Smooth muscle cell of the brain vasculature (primary cell): ENCODE data around the gene CCDC158.
"Not testable (repeated sequence)": the region's sequence is repeated elsewhere in the genome, so short reads cannot be mapped to it uniquely, and the experiment has no call there.

Source experiments
- DNase-seq: peaks from one replicate; pipeline ENCODE4 v3.0.0-alpha.2; 2012; ENCODE audit warnings: low read depth, low spot score

Gene CCDC158

DNA sequence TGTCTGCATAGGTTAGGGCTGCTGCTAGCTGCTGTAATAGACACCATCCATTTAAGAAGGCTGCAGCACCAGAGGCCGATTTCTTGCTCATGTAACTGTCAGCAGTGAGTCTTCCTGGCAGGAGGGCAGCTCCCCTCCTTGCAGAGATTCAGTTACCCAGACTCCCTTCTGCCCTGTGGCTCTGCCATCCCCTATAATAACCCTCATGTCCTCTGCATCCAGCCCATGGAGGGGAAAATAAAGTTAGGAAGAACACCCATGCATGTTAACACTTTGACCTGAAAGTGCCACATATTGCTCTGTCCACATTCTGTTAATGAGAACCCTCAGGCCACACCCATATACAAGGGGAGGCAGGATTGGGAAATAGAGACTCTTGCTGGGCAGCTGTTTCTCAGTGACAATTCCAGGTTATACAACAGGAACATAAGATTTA is 109.0 kb downstream of the CCDC158 start:
- DNase-seq, result no peak

DNA sequence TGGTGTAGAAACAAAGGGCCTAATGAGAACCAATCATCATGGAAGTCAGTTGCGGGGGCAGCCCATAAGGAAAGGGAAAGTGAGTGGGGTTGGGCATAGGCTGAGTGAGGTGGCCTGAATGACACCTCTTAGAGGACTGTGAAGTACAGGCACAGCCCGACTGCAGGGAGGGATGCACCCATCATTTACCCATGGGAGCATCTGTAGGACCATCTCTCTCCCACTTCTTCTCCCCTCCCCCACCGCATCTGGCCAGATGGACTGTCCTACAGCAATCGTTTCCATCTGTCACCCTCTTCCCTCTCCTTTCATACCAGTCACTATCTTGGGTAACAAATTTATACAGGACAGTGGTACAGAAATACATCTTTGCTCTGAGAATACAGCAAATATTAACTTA is 110.3 kb downstream of the CCDC158 start:
- no peak for DNase-seq

DNA sequence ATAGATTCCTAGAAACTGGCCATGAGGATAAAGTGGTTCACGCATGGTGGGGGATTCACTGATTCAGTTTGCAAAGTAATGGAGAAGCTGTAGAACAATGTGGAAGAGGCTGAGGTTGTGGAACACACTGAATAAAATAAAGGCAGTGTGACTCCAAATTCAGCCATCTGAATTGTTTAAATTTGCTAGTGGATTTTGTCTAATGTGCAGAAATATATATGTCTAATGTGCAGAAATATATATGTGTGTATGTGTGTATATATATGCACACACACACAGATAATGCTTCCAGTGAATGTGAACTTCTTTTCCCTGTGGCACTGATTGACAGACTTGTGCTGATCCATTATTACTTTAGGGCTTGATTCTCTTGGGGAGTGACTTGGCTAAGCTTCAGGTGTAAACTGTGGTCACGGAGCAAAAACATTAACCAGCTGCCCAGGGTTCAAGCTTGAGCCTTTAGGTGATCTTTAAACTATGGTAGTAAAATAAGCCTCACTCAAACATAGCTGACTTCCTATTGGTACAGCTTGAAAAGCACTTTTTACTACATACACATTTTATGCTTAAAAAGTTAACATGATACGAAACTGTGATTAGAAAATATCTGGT is 110.9 kb downstream of the CCDC158 start:
- DNase-seq, result no peak

DNA sequence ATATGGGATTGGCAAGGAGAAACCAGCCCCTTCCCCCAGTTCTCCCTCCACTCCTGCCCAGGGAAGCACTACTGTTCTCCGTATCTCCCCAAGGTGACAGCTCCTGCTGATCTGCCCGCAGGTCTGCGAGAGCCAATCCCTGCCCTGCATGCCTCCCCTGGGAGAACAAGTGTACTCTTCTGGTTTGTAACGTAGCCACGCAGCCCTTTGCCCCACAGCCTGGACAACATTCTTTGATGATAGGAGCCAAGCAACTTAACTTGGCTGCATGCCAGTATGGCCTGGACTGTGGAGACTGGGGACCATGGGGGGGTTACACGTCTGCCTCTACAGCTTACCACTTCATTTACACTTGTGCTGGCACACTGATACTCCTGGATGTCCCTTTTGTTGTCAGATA is 112.4 kb downstream of the CCDC158 start:
- no peak for DNase-seq

DNA sequence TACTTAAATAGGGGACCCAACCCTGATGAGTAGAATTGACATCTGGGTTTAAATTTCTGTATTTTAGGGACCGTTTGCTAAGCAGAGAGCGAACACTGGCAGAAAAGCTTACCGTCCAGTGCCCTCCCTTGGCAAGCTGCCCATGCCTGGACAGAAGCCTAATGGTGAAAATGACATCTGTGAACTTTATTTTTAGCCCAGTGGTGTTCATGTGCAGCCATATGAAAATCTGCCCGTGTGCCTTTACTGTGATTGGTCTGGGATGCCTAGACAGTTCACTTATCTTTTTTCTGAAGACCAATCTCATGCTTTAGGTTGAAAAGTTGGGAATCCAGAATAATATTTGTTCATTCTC is 113.3 kb downstream of the CCDC158 start:
- DNase-seq, result no peak

DNA sequence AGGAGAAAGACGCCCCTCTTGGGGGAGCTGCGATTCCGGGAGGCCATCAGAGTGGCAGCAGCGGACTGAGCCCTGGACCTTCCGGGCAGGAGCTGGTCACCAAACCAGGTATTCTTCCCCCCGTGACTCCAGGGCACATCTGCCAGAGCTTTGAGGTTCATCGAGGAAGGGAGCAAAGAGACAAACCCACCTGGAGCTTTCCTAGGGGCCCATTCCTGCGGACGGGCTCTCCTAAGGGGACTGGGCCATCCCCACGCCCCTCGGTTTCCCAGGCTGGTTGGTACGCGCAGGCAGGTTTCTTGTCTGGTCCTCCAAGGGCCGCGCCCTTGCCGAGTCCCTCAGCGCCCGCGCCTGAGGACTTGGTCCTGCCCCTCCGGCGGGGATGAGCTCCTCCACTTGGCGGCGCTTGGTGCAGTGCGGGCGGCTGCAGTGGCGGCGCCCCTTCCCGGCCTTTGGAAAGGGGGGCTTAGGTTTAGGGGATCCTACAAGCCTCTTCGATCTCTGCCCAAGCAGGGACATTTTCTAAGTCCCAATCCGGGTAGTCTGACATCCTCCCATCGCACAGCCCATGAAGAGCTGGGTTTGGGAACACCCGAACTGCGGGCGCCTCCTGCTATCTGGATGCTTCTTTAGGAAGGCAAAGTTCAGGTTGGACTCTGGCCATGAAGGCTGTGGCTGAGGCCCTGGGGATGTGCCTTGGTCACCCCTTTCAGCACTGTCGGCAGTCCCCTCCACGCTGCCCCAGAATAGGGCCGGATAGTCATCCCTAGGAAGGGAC is 113.9 kb downstream of the CCDC158 start:
- DNase-seq, result no peak

DNA sequence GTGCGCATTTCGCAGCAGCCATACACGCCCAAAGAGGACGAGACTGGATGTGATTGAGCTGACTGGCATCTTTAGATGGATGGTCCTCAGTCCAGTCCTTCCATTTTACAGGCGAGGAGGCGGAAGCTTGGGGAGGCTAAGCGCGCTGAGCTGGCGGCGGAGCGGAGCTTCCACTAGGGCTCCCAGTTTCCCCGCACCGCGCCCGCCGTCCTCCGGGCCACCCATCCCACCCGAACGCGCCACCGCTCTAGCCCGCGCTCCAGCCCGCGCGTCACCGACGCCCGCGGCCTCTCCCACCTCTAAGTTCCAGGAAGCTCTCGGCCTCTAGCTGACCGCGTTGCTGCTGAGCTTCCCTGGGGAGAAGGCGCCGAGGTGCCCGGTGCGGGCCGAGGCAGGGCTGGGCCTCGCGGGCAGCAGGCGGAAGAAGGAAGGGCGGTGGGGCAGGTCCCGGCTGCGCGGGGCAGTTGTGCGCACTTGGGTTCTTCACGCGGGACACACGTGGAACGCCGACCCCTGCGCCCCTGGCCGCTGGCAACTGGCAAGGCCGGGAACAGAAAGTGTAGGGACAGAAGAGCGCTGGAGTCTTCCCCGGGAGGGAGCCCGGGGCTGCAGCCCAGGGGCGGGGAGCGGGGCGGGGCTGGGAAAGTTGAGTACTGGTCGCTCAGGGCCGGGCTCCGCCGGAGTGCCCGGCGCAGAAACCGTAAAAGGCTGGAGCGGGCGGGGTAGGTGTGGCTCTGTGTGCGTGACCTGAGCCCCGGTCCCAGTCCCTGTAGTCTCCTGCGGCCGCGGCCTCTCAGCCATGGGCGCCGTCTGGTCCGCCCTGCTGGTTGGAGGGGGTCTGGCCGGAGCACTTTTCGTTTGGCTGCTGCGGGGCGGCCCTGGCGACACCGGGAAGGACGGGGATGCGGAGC is 114.7 kb downstream of the CCDC158 start, which contains the start of gene STBD1:
Gene STBD1 (plus strand): TSS at position 763 of the 911 bp plus-strand sequence. CDS start 37 bp downstream, at position 800.
- DNase-seq, result no peak

DNA sequence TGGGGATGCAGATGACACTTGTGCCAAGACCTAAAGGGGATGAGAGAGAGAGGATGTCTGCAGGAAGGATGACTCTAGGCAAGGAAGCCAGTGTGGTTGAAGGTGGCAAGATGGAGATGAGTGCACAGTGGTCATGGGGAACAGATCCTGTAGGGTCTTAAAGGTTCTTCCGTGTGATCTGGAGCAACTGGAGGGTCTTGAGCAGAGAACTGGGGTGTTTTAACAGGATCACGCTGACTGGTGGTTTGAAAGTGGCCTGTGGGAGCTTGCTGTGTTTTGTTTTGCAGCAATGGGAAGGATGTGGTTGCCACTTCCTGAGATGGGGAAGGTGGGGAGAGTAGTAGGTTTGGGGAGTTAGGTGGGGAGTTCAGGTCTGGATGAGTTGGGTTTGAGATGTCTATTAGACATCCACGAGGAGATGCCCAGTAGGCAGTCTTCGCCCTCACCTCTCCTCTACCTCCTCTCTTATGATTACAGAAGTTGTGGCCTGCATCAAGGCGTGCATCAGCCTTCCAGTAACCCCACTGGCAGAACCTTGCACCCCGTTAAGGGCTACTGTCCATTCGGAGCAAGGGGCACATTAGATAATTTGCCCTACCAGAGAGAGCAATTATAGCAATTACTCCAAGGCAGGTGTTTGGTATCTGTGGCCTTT is 115.8 kb downstream of the CCDC158 start:
- DNase-seq, result no peak

DNA sequence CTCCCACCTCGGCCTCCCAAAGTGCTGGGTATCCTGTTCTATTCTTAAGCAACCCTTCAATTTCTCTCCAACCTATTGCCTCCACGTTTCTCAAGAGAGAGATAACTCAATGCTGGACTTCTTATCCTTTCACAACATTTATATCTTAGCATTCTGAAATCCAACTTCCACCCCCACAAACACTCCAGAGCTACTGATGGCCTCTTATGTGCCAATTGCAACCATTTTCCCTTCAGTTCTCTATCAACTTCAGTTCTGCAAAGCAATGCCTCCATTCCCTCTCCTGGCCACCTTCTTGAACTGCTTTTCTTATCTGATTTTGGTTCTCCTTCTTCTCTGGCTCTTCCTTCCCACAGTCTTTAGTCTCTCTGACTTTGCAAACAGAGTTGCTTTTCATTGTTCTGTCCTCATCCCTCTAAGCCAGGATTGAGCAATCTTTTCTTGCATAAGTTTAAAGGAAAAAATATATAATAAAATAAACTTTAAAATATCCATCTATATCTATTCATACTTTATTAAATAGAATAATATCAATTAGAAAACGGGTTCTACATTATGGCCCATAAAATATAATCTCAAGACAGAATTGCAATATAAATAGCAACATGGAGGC is 118.0 kb downstream of the CCDC158 start:
- no peak for DNase-seq

DNA sequence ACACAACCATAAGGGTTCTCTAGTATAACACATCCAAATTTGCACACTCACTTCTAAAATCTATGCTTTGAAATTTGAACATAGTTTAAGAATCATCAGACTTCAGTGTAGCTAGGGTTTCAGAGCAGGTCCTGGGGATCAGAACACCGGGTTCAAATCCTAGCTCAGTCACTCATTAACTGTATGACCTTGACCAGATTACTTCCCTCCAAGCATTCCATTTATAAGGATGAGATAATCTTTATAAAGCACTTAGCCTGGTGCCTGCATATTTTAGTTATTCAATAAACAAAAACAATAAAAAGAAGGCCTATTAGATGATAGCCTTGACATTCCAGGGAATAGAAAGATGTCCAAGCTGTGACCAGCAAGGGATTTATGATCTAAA is 119.2 kb downstream of the CCDC158 start:
- no peak for DNase-seq

DNA sequence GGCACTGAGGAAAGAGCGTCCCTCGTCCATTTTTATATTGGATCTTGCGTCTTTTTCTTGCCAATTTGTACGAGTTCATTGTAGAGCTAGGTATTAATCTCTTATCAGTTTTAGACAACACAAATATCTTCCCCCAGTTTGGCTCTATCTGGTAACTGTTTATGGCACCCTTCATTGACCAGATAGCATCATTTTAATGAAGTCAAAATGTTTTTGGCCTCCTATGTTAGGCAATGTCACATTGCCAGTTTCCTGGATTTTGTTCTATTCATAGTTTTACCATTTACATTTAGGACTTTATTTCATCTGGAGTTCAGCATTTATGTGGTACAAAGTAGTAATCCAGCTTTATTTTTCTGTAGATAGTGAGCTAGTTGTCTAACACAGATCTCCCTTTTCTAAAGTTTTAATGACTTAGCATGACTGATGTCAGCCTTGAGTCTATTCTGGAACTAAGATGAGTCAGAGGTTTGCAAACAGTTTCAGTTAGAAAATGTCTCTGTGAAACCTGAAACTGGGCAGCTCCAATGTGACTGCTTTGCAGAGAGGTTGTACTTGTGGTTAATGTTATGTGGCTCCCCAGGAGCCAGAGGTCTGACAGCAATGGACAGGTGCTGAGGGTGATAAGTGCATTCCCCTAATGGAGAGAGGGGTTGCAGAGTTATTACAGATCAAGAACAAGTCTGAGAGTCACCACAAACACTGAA is 119.7 kb downstream of the CCDC158 start:
- DNase-seq, result peak; percentile 45

DNA sequence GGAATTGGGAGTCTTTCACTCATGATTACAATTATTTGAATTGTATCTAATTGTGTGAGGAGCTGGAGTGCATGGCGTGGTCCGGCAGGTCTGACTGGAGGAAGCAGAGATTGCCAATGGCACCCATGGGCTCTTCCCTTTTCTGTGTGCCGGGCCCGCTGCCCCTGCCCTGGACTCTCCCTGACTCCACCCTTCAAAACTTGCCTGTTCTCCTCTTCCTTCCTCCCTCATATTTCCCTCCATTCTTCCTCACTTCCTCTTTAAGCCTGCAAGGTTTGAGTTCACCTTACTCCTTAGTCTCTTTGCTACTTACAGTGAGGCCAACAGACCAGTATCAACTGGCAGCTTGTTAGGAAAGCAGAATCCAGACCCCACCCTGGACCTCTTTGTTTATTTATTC is 120.9 kb downstream of the CCDC158 start:
- DNase-seq, result no peak

DNA sequence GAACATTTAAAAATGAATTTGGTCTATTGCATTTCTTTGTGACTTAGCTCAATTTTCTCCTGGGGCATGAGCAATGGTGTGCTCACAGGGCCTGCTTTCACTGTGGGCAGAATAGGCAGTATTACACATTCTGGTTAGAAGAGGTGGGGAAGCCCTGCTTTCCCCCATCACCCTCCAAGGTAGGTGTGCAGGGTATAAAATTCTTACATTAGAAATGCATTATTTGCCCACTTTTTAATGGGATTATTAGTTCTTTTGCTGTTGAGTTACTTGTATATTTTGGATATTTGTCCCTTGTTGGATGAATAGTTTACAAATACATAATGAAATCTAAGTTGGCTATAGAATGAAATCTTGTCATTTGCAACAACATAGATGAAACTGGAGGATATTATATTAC is 122.7 kb downstream of the CCDC158 start:
- DNase-seq, result no peak

DNA sequence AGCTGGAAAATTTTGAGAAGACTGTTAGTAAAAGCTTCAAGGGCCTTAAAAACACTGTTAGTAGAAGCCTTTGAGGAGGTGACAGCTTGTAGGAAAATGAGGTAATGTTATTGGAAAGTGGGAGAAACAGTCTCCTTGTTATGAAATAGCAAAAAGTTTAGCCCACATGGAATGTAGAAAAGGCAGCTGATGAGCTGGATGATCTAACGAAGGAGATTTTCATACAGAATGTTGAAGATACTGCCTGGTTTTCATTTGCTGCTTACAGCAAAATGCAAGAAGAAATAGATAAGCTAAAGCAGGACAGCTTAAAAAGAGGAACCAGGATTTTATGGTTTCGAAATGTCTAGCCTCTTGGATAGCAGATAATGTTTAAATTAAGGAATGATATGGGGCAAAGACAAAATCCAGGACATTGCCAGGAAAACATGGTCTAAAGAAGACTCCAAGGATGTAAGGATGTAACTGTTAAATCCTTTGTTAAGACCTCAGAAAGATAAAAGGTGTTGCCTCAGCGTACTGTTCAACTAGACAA is 124.6 kb downstream of the CCDC158 start:
- no peak for DNase-seq

DNA sequence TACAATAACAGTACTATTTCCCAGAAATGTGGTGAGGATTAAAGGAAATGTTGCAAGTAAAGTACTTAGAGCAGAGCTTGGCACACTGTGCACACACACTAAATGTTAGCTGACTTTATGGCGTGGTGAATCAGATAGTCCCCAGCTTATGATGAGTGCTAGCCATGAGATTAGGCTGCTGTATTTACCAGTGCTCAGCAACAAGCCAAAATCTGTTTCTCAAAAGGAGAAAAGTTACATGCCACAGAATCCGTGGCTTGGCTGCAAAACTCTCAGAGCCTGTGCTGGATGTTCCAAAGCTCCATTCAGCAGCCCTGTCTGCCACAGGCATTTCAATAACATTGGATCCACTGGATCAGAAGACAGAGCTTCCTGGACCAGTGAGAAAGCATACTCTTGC is 127.2 kb downstream of the CCDC158 start:
- no peak for DNase-seq

DNA sequence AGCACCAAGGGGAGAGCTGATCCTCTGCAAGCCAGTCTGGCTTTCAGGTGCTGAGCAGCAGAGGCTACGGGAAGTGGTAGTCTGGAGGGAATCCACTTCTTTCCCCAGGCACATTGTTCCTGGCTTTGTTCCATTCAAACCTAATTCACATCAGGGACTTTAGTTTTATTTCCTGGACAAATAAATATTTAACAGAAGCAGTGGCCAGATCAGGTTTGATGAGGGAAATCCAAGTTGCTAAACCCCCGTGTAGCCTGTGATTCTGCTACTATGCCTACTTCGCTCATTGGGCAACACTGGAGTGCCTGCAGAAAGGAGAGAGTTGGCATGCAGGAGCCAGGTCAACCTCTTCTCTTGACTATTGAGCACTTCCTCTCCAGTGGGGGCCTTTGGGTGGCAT is 128.2 kb downstream of the CCDC158 start:
- no peak for DNase-seq

DNA sequence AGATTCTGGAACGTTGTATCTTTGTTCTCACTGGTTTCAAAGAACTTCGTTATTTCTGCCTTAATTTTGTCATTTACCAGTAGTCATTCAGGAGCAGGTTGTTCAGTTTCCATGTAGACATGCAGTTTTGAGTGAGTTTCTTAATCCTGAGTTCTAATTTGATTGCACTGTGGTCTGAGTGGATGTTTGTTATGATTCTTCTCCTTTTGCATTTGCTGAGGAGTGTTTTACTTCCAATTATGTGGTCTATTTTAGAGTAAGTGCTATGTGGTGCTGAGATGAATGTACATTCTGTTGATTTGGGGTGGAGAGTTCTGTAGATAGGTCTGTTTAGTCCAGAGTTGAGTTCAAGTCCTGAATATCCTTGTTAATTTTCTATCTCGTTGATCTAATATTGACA is 133.1 kb downstream of the CCDC158 start:
- DNase-seq, result not testable (repeated sequence)

DNA sequence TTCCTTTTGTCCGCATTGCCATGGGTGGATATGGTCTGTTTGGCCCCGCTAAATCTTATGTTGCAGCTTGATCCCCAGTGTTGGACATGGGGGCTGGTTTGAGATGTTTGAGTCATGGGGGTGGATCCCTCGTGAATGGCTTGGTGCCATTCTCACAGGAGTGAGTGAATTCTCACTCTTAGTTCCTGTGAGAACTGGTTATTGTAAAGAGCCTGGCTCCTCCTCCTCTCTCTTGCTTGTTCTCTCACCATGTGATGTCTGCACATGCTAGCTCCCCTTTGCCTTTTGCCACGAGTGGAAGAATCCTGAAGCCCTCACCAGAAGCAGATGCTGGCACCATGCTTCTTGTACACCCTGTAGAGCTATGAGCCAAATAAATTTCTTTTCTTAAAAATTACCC is 137.0 kb downstream of the CCDC158 start:
- DNase-seq, result no peak

DNA sequence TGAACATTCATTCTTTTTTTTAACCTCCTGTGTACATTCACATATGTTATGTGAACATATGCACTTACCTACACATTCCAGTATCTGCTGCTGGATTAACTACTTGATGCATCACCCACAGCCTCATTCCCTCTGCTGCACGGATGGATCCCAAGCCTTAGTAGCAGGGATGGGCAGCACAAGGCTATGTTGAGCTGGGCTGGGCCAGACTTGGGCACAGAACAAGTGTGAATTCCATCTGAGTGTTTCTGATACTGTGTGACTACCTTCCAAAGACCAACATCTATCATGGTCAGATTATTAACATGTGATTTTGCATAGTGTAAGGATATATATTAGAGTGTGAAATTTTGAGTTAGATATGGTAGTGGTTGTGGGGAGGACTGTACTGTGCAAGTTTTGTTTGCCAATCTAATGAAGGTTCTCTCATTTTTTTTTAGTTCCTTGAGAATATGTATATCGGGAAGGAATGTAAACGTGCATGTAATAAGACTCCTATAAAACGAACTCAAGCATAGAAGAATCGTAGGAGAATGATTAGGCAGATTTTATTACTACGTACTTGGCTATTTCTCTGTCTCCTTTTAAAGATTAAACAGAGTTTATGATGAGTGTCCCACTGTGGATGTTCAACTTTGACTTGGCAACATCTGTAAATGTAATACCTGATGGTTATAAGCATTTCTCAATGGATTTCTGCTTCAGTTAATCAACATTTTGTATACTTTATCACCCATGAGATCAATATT is 137.8 kb downstream of the CCDC158 start:
- DNase-seq, result no peak

DNA sequence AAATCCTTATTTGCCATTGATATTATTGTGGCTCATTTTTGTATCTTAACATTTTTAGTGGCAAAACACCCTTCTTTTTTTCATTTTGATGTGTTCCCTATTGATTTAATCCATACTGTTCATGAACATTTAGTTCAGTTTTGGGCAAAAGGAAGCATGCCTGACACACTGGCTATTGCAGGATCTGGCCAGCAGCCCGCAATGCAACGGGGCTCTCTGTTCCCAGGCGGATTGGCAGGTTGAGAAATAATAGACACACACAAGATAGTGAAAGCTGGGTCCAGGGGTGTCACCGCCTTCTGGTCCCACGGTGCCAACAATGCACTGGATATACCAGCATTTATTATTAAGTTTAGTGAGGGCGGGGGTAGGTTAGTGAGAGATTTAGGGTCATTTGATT is 139.3 kb downstream of the CCDC158 start:
- DNase-seq, result not testable (repeated sequence)
